GM12878 (cell line): Measurements from ENCODE around the gene SHROOM3. TPM values are rescaled to one million over a fixed set of nuclear protein-coding genes. Genes with fewer than 3 reads are reported as not detected.

Experiments used
- HDAC6 ChIP-seq: fragments of 200-600 bp; sonication (generic); IDR thresholded peaks from one replicate; pipeline ENCODE4 v1.8.0; 2017; ENCODE audit warnings: antibody characterized with exemption; ENCODE audit not compliant: unreplicated experiment
- MEF2A ChIP-seq: IDR thresholded peaks from 2 replicates; pipeline ENCODE4 v1.6.1; 2011; ENCODE audit warnings: low read depth, mild to moderate bottlenecking, low read length, moderate library complexity; ENCODE audit not compliant: insufficient read depth
- NR2C2 ChIP-seq: IDR thresholded peaks from 2 replicates; pipeline ENCODE4 v1.6.1; 2011; ENCODE audit warnings: borderline replicate concordance, low read depth; ENCODE audit not compliant: control insufficient read depth, insufficient read length
- ZSCAN29 ChIP-seq: fragments of 450-650 bp; IDR thresholded peaks from 2 replicates; pipeline ENCODE4 v1.6.1; 2017; ENCODE audit warnings: mild to moderate bottlenecking, moderate library complexity
- polyA plus RNA-seq, 11 experiments: library from polyadenylated mRNA; depleted of rRNA in 4 of 11; unstranded in 6 of 11; stranded (reverse) in 5 of 11; fragments of >200 nt; fragmentation: Nextera tagmentation in 4 of 11; fragmentation: Illumina TruSeq in 1 of 11; extraction: Ambion mirVana in 4 of 11; extraction: Trizol in 1 of 11; gene quantifications; 1 replicate in 1 of 11; 2 replicates in 10 of 11; pipeline versions ENCODE4 v1.2.1 to v1.2.3, GENCODE V29; 2011 to 2016; ENCODE audit warnings: inconsistent platforms in 2 of 11, missing spikeins in 2 of 11, low read depth in 1 of 11
- total RNA-seq, 4 experiments: library from RNA; depleted of rRNA in 3 of 4; stranded (reverse); fragments of >200 nt in 3 of 4; fragmentation: Illumina TruSeq in 1 of 4; extraction: Trizol in 1 of 4; gene quantifications; 2 replicates each; pipeline versions ENCODE4 v1.2.1 to v1.2.3, GENCODE V29; 2013 to 2021
- TF ChIP-seq, protein P1 (sequence below): fragments of 450-650 bp; IDR thresholded peaks from 2 replicates; pipeline ENCODE4 v1.6.1; 2017; ENCODE audit warnings: mild to moderate bottlenecking, moderate library complexity
- TF ChIP-seq, protein P2 (sequence below): IDR thresholded peaks from 2 replicates; pipeline ENCODE4 v1.6.1; 2011; ENCODE audit warnings: borderline replicate concordance, low read depth, mild to moderate bottlenecking, moderate library complexity, mixed read lengths, low read length; ENCODE audit not compliant: insufficient read depth; ENCODE audit errors: extremely low read length
- TF ChIP-seq, protein P3 (sequence below), 3 experiments: IDR thresholded peaks in 2 of 3; conservative IDR thresholded peaks in 1 of 3; 2 replicates each; pipeline ENCODE4 v1.5.1; 2011; ENCODE audit warnings: low read depth in 3 of 3, low read length in 3 of 3, mild to moderate bottlenecking in 3 of 3, control low read depth in 2 of 3, moderate library complexity in 2 of 3, inconsistent platforms in 1 of 3, mixed read lengths in 1 of 3; ENCODE audit not compliant: control insufficient read depth in 2 of 3, insufficient read depth in 1 of 3; ENCODE audit errors: extremely low read depth in 1 of 3
- TF ChIP-seq, protein P4 (sequence below): IDR thresholded peaks from 2 replicates; pipeline ENCODE4 v1.6.1; 2012; ENCODE audit warnings: low read depth, low read length, improper control_type of control experiment

The SHROOM3 gene
- total and polyA plus RNA-seq, 10 of the 15 experiments (the other 5 are each of a cell fraction or from before 2014, with no cell fraction given) = under 0.01 to 0.29 (median 0.08) TPM; not detected in 1

DNA sequence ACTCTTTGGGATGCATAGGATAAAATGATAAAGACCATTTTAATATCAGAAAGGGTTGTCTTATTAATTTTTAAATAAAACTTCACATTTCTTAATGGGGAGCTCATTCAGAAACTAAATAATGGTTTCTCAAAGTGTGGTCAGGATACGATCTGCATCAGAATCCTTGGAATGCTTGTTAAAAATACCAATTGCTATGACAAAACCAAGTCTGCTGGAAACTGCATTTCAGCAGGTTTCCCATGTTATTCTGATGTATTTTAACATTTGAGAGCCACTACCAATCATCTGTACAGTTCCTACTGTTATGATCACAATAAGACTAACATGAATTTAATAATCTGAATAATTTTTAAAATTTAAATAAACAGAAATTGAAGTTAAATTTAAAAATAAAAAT is 347.8 kb downstream of the SHROOM3 start (continued):
- TF ChIP-seq, protein P1, sequence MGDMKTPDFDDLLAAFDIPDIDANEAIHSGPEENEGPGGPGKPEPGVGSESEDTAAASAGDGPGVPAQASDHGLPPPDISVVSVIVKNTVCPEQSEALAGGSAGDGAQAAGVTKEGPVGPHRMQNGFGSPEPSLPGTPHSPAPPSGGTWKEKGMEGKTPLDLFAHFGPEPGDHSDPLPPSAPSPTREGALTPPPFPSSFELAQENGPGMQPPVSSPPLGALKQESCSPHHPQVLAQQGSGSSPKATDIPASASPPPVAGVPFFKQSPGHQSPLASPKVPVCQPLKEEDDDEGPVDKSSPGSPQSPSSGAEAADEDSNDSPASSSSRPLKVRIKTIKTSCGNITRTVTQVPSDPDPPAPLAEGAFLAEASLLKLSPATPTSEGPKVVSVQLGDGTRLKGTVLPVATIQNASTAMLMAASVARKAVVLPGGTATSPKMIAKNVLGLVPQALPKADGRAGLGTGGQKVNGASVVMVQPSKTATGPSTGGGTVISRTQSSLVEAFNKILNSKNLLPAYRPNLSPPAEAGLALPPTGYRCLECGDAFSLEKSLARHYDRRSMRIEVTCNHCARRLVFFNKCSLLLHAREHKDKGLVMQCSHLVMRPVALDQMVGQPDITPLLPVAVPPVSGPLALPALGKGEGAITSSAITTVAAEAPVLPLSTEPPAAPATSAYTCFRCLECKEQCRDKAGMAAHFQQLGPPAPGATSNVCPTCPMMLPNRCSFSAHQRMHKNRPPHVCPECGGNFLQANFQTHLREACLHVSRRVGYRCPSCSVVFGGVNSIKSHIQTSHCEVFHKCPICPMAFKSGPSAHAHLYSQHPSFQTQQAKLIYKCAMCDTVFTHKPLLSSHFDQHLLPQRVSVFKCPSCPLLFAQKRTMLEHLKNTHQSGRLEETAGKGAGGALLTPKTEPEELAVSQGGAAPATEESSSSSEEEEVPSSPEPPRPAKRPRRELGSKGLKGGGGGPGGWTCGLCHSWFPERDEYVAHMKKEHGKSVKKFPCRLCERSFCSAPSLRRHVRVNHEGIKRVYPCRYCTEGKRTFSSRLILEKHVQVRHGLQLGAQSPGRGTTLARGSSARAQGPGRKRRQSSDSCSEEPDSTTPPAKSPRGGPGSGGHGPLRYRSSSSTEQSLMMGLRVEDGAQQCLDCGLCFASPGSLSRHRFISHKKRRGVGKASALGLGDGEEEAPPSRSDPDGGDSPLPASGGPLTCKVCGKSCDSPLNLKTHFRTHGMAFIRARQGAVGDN = no peak
- no peak for TF ChIP-seq MEF2A
- no peak for TF ChIP-seq HDAC6
- TF ChIP-seq NR2C2 = no peak
- TF ChIP-seq, protein P2, sequence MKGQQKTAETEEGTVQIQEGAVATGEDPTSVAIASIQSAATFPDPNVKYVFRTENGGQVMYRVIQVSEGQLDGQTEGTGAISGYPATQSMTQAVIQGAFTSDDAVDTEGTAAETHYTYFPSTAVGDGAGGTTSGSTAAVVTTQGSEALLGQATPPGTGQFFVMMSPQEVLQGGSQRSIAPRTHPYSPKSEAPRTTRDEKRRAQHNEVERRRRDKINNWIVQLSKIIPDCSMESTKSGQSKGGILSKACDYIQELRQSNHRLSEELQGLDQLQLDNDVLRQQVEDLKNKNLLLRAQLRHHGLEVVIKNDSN = no peak
- TF ChIP-seq, protein P3, sequence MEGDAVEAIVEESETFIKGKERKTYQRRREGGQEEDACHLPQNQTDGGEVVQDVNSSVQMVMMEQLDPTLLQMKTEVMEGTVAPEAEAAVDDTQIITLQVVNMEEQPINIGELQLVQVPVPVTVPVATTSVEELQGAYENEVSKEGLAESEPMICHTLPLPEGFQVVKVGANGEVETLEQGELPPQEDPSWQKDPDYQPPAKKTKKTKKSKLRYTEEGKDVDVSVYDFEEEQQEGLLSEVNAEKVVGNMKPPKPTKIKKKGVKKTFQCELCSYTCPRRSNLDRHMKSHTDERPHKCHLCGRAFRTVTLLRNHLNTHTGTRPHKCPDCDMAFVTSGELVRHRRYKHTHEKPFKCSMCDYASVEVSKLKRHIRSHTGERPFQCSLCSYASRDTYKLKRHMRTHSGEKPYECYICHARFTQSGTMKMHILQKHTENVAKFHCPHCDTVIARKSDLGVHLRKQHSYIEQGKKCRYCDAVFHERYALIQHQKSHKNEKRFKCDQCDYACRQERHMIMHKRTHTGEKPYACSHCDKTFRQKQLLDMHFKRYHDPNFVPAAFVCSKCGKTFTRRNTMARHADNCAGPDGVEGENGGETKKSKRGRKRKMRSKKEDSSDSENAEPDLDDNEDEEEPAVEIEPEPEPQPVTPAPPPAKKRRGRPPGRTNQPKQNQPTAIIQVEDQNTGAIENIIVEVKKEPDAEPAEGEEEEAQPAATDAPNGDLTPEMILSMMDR (IDR thresholded peaks at IDR 0.05 in 2 of 3, conservative IDR thresholded peaks at IDR 0.05 in 1 of 3; ENCODE audit: control insufficient read depth in 2 of 3, extremely low read depth in 1 of 3, insufficient read depth in 1 of 3, low read depth in 3 of 3, low read length in 3 of 3) = no peak
- TF ChIP-seq ZSCAN29 = no peak
- TF ChIP-seq, protein P4, sequence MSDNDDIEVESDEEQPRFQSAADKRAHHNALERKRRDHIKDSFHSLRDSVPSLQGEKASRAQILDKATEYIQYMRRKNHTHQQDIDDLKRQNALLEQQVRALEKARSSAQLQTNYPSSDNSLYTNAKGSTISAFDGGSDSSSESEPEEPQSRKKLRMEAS = no peak
